H1 (cell line): Measurements from ENCODE around the gene CXCL9. TPM values are rescaled to one million over a fixed set of nuclear protein-coding genes. Genes with fewer than 3 reads are reported as not detected.

Experiments
- CTCF ChIA-PET: fragments of 300-600 bp; sonication (Branson Sonifier 250); formaldehyde crosslinking; loops from one replicate; lab custom pipeline; 2021; ENCODE audit not compliant: partially characterized antibody; lab: Charles Lee
- POLR2A ChIA-PET: fragments of 300-600 bp; sonication (Branson Sonifier 250); formaldehyde crosslinking; loops from one replicate; lab custom pipeline; 2021; ENCODE audit warnings: inconsistent platforms; ENCODE audit not compliant: partially characterized antibody; lab: Charles Lee
- DNase-seq, 2 experiments: peaks; one replicate each; pipeline versions ENCODE4 v3.0.0 to v3.0.0-alpha.2; 2010 to 2022; ENCODE audit warnings: low spot score in 2 of 2, low read depth in 1 of 2, mixed read lengths in 1 of 2
- FAIRE-seq: peaks from 2 replicates; lab custom pipeline; 2011; peaks lifted over from hg19 to GRCh38; lab: Jason Lieb, UNC
- H2AFZ ChIP-seq: 2 replicates; pipeline ENCODE4 v1.8.1; 2012; ENCODE audit warnings: low read length, inconsistent platforms
- H2AK5ac ChIP-seq: 2 replicates; pipeline ENCODE4 v1.6.1; 2013; ENCODE audit warnings: low read depth, low read length
- H2BK120ac ChIP-seq: replicated peaks from 2 replicates; pipeline ENCODE3; 2013; ENCODE audit warnings: low read depth, low read length, inconsistent platforms
- H2BK12ac ChIP-seq: 2 replicates; pipeline ENCODE4 v1.6.1; 2013; ENCODE audit warnings: low read depth, low read length
- H2BK15ac ChIP-seq: 2 replicates; pipeline ENCODE4 v1.6.1; 2013; ENCODE audit warnings: low read length
- H2BK20ac ChIP-seq: 2 replicates; pipeline ENCODE4 v1.6.1; 2013; ENCODE audit warnings: low read length
- H2BK5ac ChIP-seq: 2 replicates; pipeline ENCODE4 v1.6.1; 2013; ENCODE audit warnings: low read depth, low read length
- H3K14ac ChIP-seq: 2 replicates; pipeline ENCODE4 v1.6.1; 2013; ENCODE audit warnings: inconsistent platforms; ENCODE audit not compliant: insufficient read length
- H3K18ac ChIP-seq: 2 replicates; pipeline ENCODE4 v1.6.1; 2013; ENCODE audit warnings: low read length; ENCODE audit errors: extremely low read depth
- H3K23ac ChIP-seq: 2 replicates; pipeline ENCODE4 v1.6.1; 2013; ENCODE audit warnings: inconsistent platforms; ENCODE audit not compliant: insufficient read length
- H3K23me2 ChIP-seq: 2 replicates; pipeline ENCODE4 v1.6.1; 2013; ENCODE audit warnings: low read depth, low read length
- H3K27ac ChIP-seq: 2 replicates; pipeline ENCODE4 v1.6.1; 2011; ENCODE audit warnings: low read depth, low read length, inconsistent platforms
- H3K27me3 ChIP-seq, 4 experiments: replicated peaks in 1 of 4; 1 replicate in 1 of 4; 2 replicates in 3 of 4; pipeline versions ENCODE4 v1.6.1 to v1.8.1; 2011 to 2013; ENCODE audit warnings: low read length in 3 of 4, mild to moderate bottlenecking in 3 of 4, inconsistent platforms in 2 of 4, mixed read lengths in 2 of 4, moderate library complexity in 1 of 4; ENCODE audit not compliant: control insufficient read depth in 3 of 4, insufficient read depth in 3 of 4; ENCODE audit errors: extremely low read depth in 1 of 4
- H3K36me3 ChIP-seq, 4 experiments: 2 replicates each; pipeline versions ENCODE4 v1.6.1 to v1.8.1; 2011 to 2013; ENCODE audit warnings: mild to moderate bottlenecking in 4 of 4, low read length in 3 of 4, moderate library complexity in 2 of 4, control low read depth in 1 of 4, inconsistent platforms in 1 of 4; ENCODE audit not compliant: insufficient read depth in 4 of 4, control insufficient read depth in 2 of 4
- H3K4ac ChIP-seq: replicated peaks from 2 replicates; pipeline ENCODE3; 2013; ENCODE audit warnings: low read length, low read depth, mixed read lengths, inconsistent platforms; ENCODE audit not compliant: insufficient read length
- H3K4me1 ChIP-seq, 4 experiments: replicated peaks in 1 of 4; 1 replicate in 1 of 4; 2 replicates in 3 of 4; pipeline versions ENCODE4 v1.6.1 to v1.8.1; 2011 to 2013; ENCODE audit warnings: low read length in 3 of 4, inconsistent platforms in 2 of 4, mixed read lengths in 1 of 4; ENCODE audit not compliant: insufficient read depth in 4 of 4, control insufficient read depth in 3 of 4
- H3K4me2 ChIP-seq, 2 experiments: 2 replicates each; pipeline versions ENCODE4 v1.6.1 to v1.8.1; 2011 to 2013; ENCODE audit warnings: low read depth in 2 of 2, low read length in 2 of 2, control low read depth in 1 of 2, inconsistent platforms in 1 of 2, mild to moderate bottlenecking in 1 of 2; ENCODE audit not compliant: insufficient read depth in 1 of 2
- H3K4me3 ChIP-seq, 4 experiments: fragments of 200-600, 300-600 bp in 1 of 4; sonication (generic), shearing (Covaris generic), sonication (Bioruptor Twin) in 1 of 4; 2 replicates each; pipeline versions ENCODE4 v1.5.1 to v1.8.1; 2011 to 2016; ENCODE audit warnings: low read length in 4 of 4, low read depth in 3 of 4, control low read depth in 2 of 4, inconsistent platforms in 2 of 4, mild to moderate bottlenecking in 2 of 4, mixed read lengths in 1 of 4, moderate library complexity in 1 of 4; ENCODE audit not compliant: insufficient read depth in 2 of 4; ENCODE audit errors: extremely low read depth in 1 of 4
- H3K56ac ChIP-seq: replicated peaks from 2 replicates; pipeline ENCODE3; 2013; ENCODE audit warnings: low read depth, mild to moderate bottlenecking, mixed read lengths, low read length, inconsistent platforms; ENCODE audit not compliant: insufficient read length
- H3K79me1 ChIP-seq: 2 replicates; pipeline ENCODE4 v1.6.1; 2013; ENCODE audit warnings: low read depth, low read length, control low read depth
- H3K79me2 ChIP-seq, 2 experiments: 2 replicates each; pipeline versions ENCODE4 v1.6.1 to v1.8.1; 2012 to 2013; ENCODE audit warnings: low read length in 2 of 2, mild to moderate bottlenecking in 2 of 2, inconsistent platforms in 1 of 2; ENCODE audit not compliant: insufficient read depth in 2 of 2, control insufficient read depth in 1 of 2
- H3K9ac ChIP-seq, 4 experiments: replicated peaks in 1 of 4; 1 replicate in 1 of 4; 2 replicates in 3 of 4; pipeline versions ENCODE4 v1.6.1 to v1.8.1; 2011 to 2013; ENCODE audit warnings: low read depth in 3 of 4, low read length in 3 of 4, control low read depth in 2 of 4, mild to moderate bottlenecking in 2 of 4, moderate library complexity in 2 of 4, inconsistent platforms in 1 of 4; ENCODE audit errors: extremely low read depth in 1 of 4
- H3K9me3 ChIP-seq, 2 experiments: 2 replicates each; pipeline versions ENCODE4 v1.6.1 to v1.8.1; 2012 to 2013; ENCODE audit warnings: mild to moderate bottlenecking in 2 of 2, moderate library complexity in 2 of 2, control low read depth in 1 of 2, inconsistent platforms in 1 of 2, low read depth in 1 of 2, low read length in 1 of 2, mixed read lengths in 1 of 2; ENCODE audit not compliant: insufficient read depth in 2 of 2
- H4K20me1 ChIP-seq, 2 experiments: replicated peaks in 1 of 2; 2 replicates each; pipeline versions ENCODE3 to v1.8.1; 2011 to 2013; ENCODE audit warnings: inconsistent platforms in 2 of 2, low read length in 2 of 2, mild to moderate bottlenecking in 1 of 2; ENCODE audit not compliant: insufficient read depth in 2 of 2, control insufficient read depth in 1 of 2
- H4K5ac ChIP-seq: 2 replicates; pipeline ENCODE4 v1.6.1; 2013; ENCODE audit warnings: low read length, low read depth, mixed read lengths, inconsistent platforms; ENCODE audit not compliant: insufficient read length
- H4K8ac ChIP-seq: 2 replicates; pipeline ENCODE4 v1.8.0; 2013; ENCODE audit warnings: mild to moderate bottlenecking, moderate library complexity, low read length, inconsistent platforms; ENCODE audit not compliant: insufficient read depth; ENCODE audit errors: extremely low read depth
- H4K91ac ChIP-seq: replicated peaks from 2 replicates; pipeline ENCODE3; 2013; ENCODE audit warnings: low read length, mixed read lengths, inconsistent platforms; ENCODE audit not compliant: insufficient read length
- E2F6 ChIP-seq: IDR thresholded peaks from 2 replicates; pipeline ENCODE4 v1.6.1; 2012; ENCODE audit warnings: inconsistent platforms
- EP300 ChIP-seq, 2 experiments: IDR thresholded peaks; 1 replicate in 1 of 2; 2 replicates in 1 of 2; pipeline ENCODE4 v1.6.1; 2011 to 2012; ENCODE audit warnings: low read depth in 2 of 2, low read length in 2 of 2, mild to moderate bottlenecking in 2 of 2, borderline replicate concordance in 1 of 2, inconsistent platforms in 1 of 2, moderate library complexity in 1 of 2
- EZH2 ChIP-seq: fragments of 200-600 bp; sonication (generic); IDR thresholded peaks from 2 replicates; pipeline ENCODE4 v1.7.1; 2012; ENCODE audit warnings: low read depth, mild to moderate bottlenecking, moderate library complexity, low read length, inconsistent platforms; ENCODE audit not compliant: severe bottlenecking
- KDM5A ChIP-seq: fragments of 200-600 bp; IDR thresholded peaks from 2 replicates; pipeline ENCODE4 v1.7.1; 2012; ENCODE audit warnings: mild to moderate bottlenecking, low read length, inconsistent platforms, mixed read lengths
- NANOG ChIP-seq: IDR thresholded peaks from 2 replicates; pipeline ENCODE4 v1.6.1; 2011; ENCODE audit warnings: low read length, low read depth, mild to moderate bottlenecking, inconsistent platforms; ENCODE audit not compliant: insufficient read depth, poor library complexity, severe bottlenecking
- RBBP5 ChIP-seq: IDR thresholded peaks from 2 replicates; pipeline ENCODE4 v1.7.1; 2012; ENCODE audit warnings: low read depth, mild to moderate bottlenecking, inconsistent platforms, low read length, moderate library complexity, borderline replicate concordance
- RNF2 ChIP-seq: fragments of 200-900, 300-1000 bp; sonication (generic); IDR thresholded peaks from 2 replicates; pipeline ENCODE4 v1.7.1; 2016; ENCODE audit warnings: borderline replicate concordance, low read depth, mild to moderate bottlenecking, antibody characterized with exemption, low read length; ENCODE audit not compliant: poor library complexity, severe bottlenecking; ENCODE audit errors: missing control alignments
- TAF7 ChIP-seq: optimal IDR thresholded peaks from 2 replicates; pipeline ENCODE3; 2011; ENCODE audit warnings: low read depth, mild to moderate bottlenecking, inconsistent platforms, low read length, moderate library complexity, borderline replicate concordance
- USF2 ChIP-seq: IDR thresholded peaks from 2 replicates; pipeline ENCODE4 v1.6.1; 2011; ENCODE audit warnings: low read length, improper control_type of control experiment
- YY1 ChIP-seq: IDR thresholded peaks from 2 replicates; pipeline ENCODE4 v1.6.1; 2011; ENCODE audit warnings: low read depth, mild to moderate bottlenecking, low read length
- ZNF274 ChIP-seq: IDR thresholded peaks from 2 replicates; pipeline ENCODE4 v1.7.0; 2012; ENCODE audit warnings: low read length, borderline replicate concordance; ENCODE audit errors: extremely low read depth
- WGBS, 2 experiments: shearing (Covaris generic) in 1 of 2; methylation state at CpG; one replicate each; pipeline versions ENCODE4 v1.1.6 to v1.1.7; 2013 to 2015; ENCODE audit warnings: low lambda C conversion rate in 2 of 2, mixed read lengths in 2 of 2, inconsistent platforms in 1 of 2, low coverage in 1 of 2, missing lambda C conversion rate in 1 of 2; ENCODE audit not compliant: insufficient replicate concordance in 2 of 2, insufficient coverage in 1 of 2, insufficient read length in 1 of 2; ENCODE audit errors: extremely low coverage in 1 of 2, missing lambda C conversion rate in 1 of 2; 5-methylcytosine and 5-hydroxymethylcytosine counted together
- polyA plus RNA-seq, 7 experiments: library from polyadenylated mRNA; depleted of rRNA in 3 of 7; stranded (reverse) in 5 of 7; unstranded in 2 of 7; fragments of >200 nt in 5 of 7; fragments of 200-250 nt in 2 of 7; gene quantifications; 1 replicate in 5 of 7; 2 replicates in 1 of 7; 4 replicates in 1 of 7; pipeline versions ENCODE4 v1.2.1 to v1.2.3, GENCODE V29; 2011 to 2013; ENCODE audit warnings: missing spikeins in 2 of 7, mixed read lengths in 2 of 7
- total RNA-seq: library from RNA; stranded (reverse); fragmentation: NEBNext Ultra II Directional; extraction: Animal tissue kit (Norgen Biotek cat#: 25700); gene quantifications from 2 replicates; pipeline ENCODE4 v1.2.1, GENCODE V29; 2021

Gene CXCL9
- total and polyA plus RNA-seq, 2 of the 8 experiments (the other 6 are each of a cell fraction or from before 2014, with no cell fraction given), result not detected

DNA sequence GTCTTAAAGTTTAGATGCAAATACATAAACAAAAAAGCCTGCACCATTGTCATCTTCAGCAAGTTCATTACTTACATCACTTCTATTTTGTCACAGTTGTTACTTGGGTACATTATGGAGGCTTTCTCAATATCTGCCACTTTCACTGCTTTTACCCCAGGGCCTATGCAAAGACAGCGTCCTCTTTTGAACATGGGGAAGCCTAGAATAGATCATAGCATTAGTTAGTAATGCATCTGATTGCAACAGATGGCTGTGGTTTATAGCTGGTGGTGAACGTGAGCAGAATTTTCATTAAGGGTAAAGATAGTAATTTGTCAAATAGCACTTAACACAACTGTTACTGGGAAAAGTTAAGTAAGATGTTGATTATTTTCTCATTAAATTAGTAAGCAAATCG is 27.8 kb upstream of the CXCL9 start:
- Histone ChIP-seq H3K4me2 (no peak overlapping the region), H4K91ac (no peak overlapping the region), H3K4me3 (no peak overlapping the region), H2BK12ac (no peak overlapping the region), H3K4me1 (no peaks in the 10 kb centered on the region), H3K23ac (no peak overlapping the region), H2AFZ (no peak overlapping the region), H2BK120ac (no peak overlapping the region), H3K79me2 (no peaks in the 10 kb centered on the region), H2BK5ac (no peak overlapping the region), H3K4ac (no peak overlapping the region), H3K14ac (no peak overlapping the region), H2AK5ac (no peak overlapping the region), H3K9ac (no peak overlapping the region), H4K5ac (no peak overlapping the region), H4K20me1 (no peaks in the 10 kb centered on the region), H2BK20ac (no peak overlapping the region), H3K27me3 (no peaks in the 10 kb centered on the region), H3K79me1 (no peaks in the 10 kb centered on the region), H2BK15ac (no peak overlapping the region), H3K18ac (no peak overlapping the region), H3K36me3 (no peaks in the 10 kb centered on the region), H3K23me2 (no peaks in the 10 kb centered on the region), H4K8ac (no peak overlapping the region), H3K56ac (no peak overlapping the region), H3K27ac (no peak overlapping the region), H3K9me3 (no peaks in the 10 kb centered on the region)
- CTCF ChIA-PET, result interaction anchor here (0.9 kb wide), 1 partner anchor 39 kb away, joined by 4 read pairs; no protein-coding TSS in a partner anchor
- 85% methylated on average over 3 of the region's 3 CpGs; no CpG with 5 or more reads in 1 of the 2 experiments for WGBS, 2 experiments
- FAIRE-seq (no peak), DNase-seq (no peak)
- POLR2A ChIA-PET, result interaction anchor here (1.2 kb wide), 1 partner anchor 10 kb away, joined by 3 read pairs; no protein-coding TSS in a partner anchor
- no peak for TF ChIP-seq ZNF274
- TF ChIP-seq KDM5A, result no peak
- TF ChIP-seq YY1, result no peak
- TF ChIP-seq RBBP5, result no peak
- no peak for TF ChIP-seq USF2
- no peak for TF ChIP-seq NANOG
- TF ChIP-seq TAF7, result no peak
- no peak for TF ChIP-seq EP300 (IDR thresholded peaks at IDR 0.05; ENCODE audit: borderline replicate concordance in 1 of 2, low read depth in 2 of 2, low read length in 2 of 2)
- TF ChIP-seq E2F6, result no peak
- no peak for TF ChIP-seq RNF2
- no peak for TF ChIP-seq EZH2
